PC-3 (cell line): ENCODE measurements around the gene OBP2A. TPM values are rescaled to one million over a fixed set of nuclear protein-coding genes. Genes with fewer than 3 reads are reported as not detected.
A peak's percentile ranks its signal among the peaks of the same experiment; 100 is the strongest.

Experiments
- ATAC-seq: fragments of 200-7000 bp; cut with Tn5 transposase; 2 replicates; pipeline ENCODE4 v1.9.1; 2020; ENCODE audit warnings: mild to moderate bottlenecking, moderate library complexity
- BruUV-seq: library from RNA; stranded (reverse); fragments of 400-500 nt; replicated peaks from 2 replicates; lab custom pipeline; 2021; lab: Mats Ljungman, UMichigan
- CTCF ChIA-PET: fragments of 300-600 bp; sonication (Branson Sonifier 250); formaldehyde crosslinking; loops from one replicate; lab custom pipeline; 2022; ENCODE audit warnings: antibody characterized with exemption; lab: Charles Lee
- POLR2A ChIA-PET: fragments of 300-600 bp; sonication (Branson Sonifier 250); formaldehyde crosslinking; loops from one replicate; lab custom pipeline; 2022; ENCODE audit warnings: antibody characterized with exemption; ENCODE audit not compliant: unreplicated experiment; lab: Charles Lee
- DNase-seq: peaks from one replicate; pipeline ENCODE4 v3.0.0-alpha.2; 2015
- H2AFZ ChIP-seq: fragments of 300-600 bp; sonication (generic); 2 replicates; pipeline ENCODE4 v1.6.0; 2016; ENCODE audit warnings: antibody characterized with exemption, low read length
- H3F3A ChIP-seq: fragments of 300-600 bp; sonication (generic); one replicate; pipeline ENCODE4 v1.6.0; 2017; ENCODE audit warnings: antibody characterized with exemption, low read length, control low read depth, mild to moderate bottlenecking; ENCODE audit not compliant: unreplicated experiment
- H3K27ac ChIP-seq: fragments of 300-600 bp; sonication (generic); 2 replicates; pipeline ENCODE4 v1.5.1; 2016; ENCODE audit warnings: mild to moderate bottlenecking, low read length
- H3K27me3 ChIP-seq: fragments of 300-600 bp; sonication (generic); 2 replicates; pipeline ENCODE4 v1.6.1; 2016; ENCODE audit warnings: low read length, mixed read lengths
- H3K36me3 ChIP-seq: fragments of 300-600 bp; sonication (generic); 2 replicates; pipeline ENCODE4 v1.6.1; 2016; ENCODE audit warnings: low read depth, mixed run types, low read length, mixed read lengths
- H3K4me1 ChIP-seq: fragments of 300-600 bp; sonication (generic); 2 replicates; pipeline ENCODE4 v1.5.1; 2016; ENCODE audit warnings: low read length; ENCODE audit not compliant: insufficient read depth
- H3K4me2 ChIP-seq: fragments of 300-600 bp; sonication (generic); 2 replicates; pipeline ENCODE4 v1.6.0; 2016; ENCODE audit warnings: low read length
- H3K4me3 ChIP-seq: fragments of 300-600 bp; sonication (generic); 2 replicates; pipeline ENCODE4 v1.5.1; 2016; ENCODE audit warnings: mild to moderate bottlenecking, low read length, mixed read lengths
- H3K79me2 ChIP-seq: fragments of 300-600 bp; sonication (generic); 2 replicates; pipeline ENCODE4 v1.6.1; 2017; ENCODE audit warnings: low read length, mixed read lengths
- H3K9ac ChIP-seq: fragments of 300-600 bp; sonication (generic); 2 replicates; pipeline ENCODE4 v1.6.0; 2016; ENCODE audit warnings: mild to moderate bottlenecking, low read length
- H3K9me2 ChIP-seq: fragments of 300-600 bp; sonication (generic); replicated peaks from 2 replicates; pipeline ENCODE4 v1.6.1; 2016; ENCODE audit warnings: mixed run types, low read length, mixed read lengths
- H3K9me3 ChIP-seq: fragments of 300-600 bp; sonication (generic); 2 replicates; pipeline ENCODE4 v1.6.1; 2016; ENCODE audit warnings: low read length, mixed read lengths
- H4K20me1 ChIP-seq: fragments of 300-600 bp; sonication (generic); 2 replicates; pipeline ENCODE4 v1.6.1; 2016; ENCODE audit warnings: low read length, mixed read lengths
- CTCF ChIP-seq: fragments of 300-600 bp; sonication (generic); conservative IDR thresholded peaks from 2 replicates; pipeline ENCODE4 v1.5.1; 2017; ENCODE audit warnings: antibody characterized with exemption, low read depth, mild to moderate bottlenecking, low read length
- EZH2 ChIP-seq: fragments of 300-600 bp; sonication (generic); IDR thresholded peaks from one replicate; pipeline ENCODE4 v1.6.1; 2017; ENCODE audit warnings: antibody characterized with exemption, mild to moderate bottlenecking, low read length; ENCODE audit not compliant: unreplicated experiment
- EZH2phosphoT487 ChIP-seq: fragments of 300-600 bp; sonication (generic); IDR thresholded peaks from 2 replicates; pipeline ENCODE4 v1.6.1; 2018; ENCODE audit warnings: mild to moderate bottlenecking, antibody characterized with exemption, low read length, borderline replicate concordance
- intact Hi-C: fragments of 100-400 bp; cut with micrococcal nuclease; formaldehyde crosslinking; loops from 2 replicates; pipeline ENCODE4 v1.9.0; 2023
- total RNA-seq: library from RNA; depleted of rRNA; stranded (reverse); fragments of >200 nt; gene quantifications from 2 replicates; pipeline ENCODE4 v1.2.3, GENCODE V29; 2014

The OBP2A gene
- total RNA-seq, 1 experiment from 2014 or later = not detected

GRCh38 chr9:135561391-135562234 is 15.7 kb downstream of the OBP2A start, which contains the start of gene PAEP:
PAEP (plus strand) TSS chr9:135561756.
- no peak within 1 kb of the TSS for H3K4me3 ChIP-seq
- no peak within 1 kb of the TSS for H2AFZ ChIP-seq
- TF ChIP-seq EZH2phosphoT487 (no peak), EZH2 (no peak), CTCF (no peak)
- ChIA-PET CTCF (no interaction called here), POLR2A (no interaction called here)
- no peaks in the 10 kb centered on the region for H3F3A ChIP-seq
- no peak within 1 kb of the TSS for H3K27ac ChIP-seq
- no peaks in the 10 kb centered on the region for H3K27me3 ChIP-seq
- peaks cover 7% of the 10 kb centered on the region; the same call in 1 of the 2 replicates for H3K4me1 ChIP-seq
- H3K36me3 ChIP-seq = no peaks in the 10 kb centered on the region
- no peaks in the 10 kb centered on the region for H3K79me2 ChIP-seq
- ATAC-seq = peak; percentile 60; the same call in 1 of the 2 replicates
- no peaks in the 10 kb centered on the region for H3K9me3 ChIP-seq
- BruUV-seq = no TSS peak
- H3K9me2 ChIP-seq = no peaks in the 10 kb centered on the region
- H3K9ac ChIP-seq = no peak within 1 kb of the TSS
- intact Hi-C loops = no loop called here
- H3K4me2 ChIP-seq = no peak within 1 kb of the TSS
- peak; percentile 44 for DNase-seq
- H4K20me1 ChIP-seq = no peaks in the 10 kb centered on the region

GRCh38 chr9:135562235-135562745 is 16.4 kb downstream of the OBP2A start:
- Histone ChIP-seq H3K79me2 (no peaks in the 10 kb centered on the region), H3K4me2 (no peak overlapping the region), H2AFZ (no peak overlapping the region), H3K27me3 (no peaks in the 10 kb centered on the region), H3K27ac (no peak overlapping the region), H3K4me3 (no peak overlapping the region), H4K20me1 (no peaks in the 10 kb centered on the region), H3K9me2 (no peaks in the 10 kb centered on the region), H3K9ac (no peak overlapping the region), H3F3A (no peaks in the 10 kb centered on the region), H3K36me3 (no peaks in the 10 kb centered on the region), H3K9me3 (no peaks in the 10 kb centered on the region), H3K4me1 (peaks cover 7% of the 10 kb centered on the region; the same call in 1 of the 2 replicates)
- ATAC-seq (no peak), DNase-seq (no peak)
- CTCF ChIA-PET = no interaction called here
- intact Hi-C loops = no loop called here
- no TSS peak for BruUV-seq
- TF ChIP-seq CTCF = no peak
- no peak for TF ChIP-seq EZH2phosphoT487
- TF ChIP-seq EZH2 = no peak
- POLR2A ChIA-PET = no interaction called here
